ENCODE data around the gene CYTIP. TPM values are rescaled to one million over a fixed set of nuclear protein-coding genes. Genes with fewer than 3 reads are reported as not detected.

CYTIP gene
- total RNA-seq, 4 donors from 2014 or later = 5.3 to 10.8 (median 7.1) TPM

GRCh38 chr2:157460384-157460837 lies 16.5 kb upstream of the CYTIP start:
- WGBS, 2 donors = 45 to 54% methylated on average over 3 of the region's 3 CpGs

GRCh38 chr2:157459486-157459885 lies 15.6 kb upstream of the CYTIP start:
- WGBS, 2 donors = 57 to 58% methylated on average over 6 of the region's 6 CpGs
- no peak for DNase-seq (ENCODE audit: low spot score in 2 of 2)
- intact Hi-C loops (cut with DNase I; ENCODE audit: low total_unique reads) = no loop called here
- TF ChIP-seq POLR2A (IDR thresholded peaks at IDR 0.05) = no peak
- no peak for TF ChIP-seq CTCF (IDR thresholded peaks at IDR 0.05)
- H3K4me3 ChIP-seq (ENCODE audit: low read depth, poor library complexity, severe bottlenecking) = no peak overlapping the region

More at GRCh38 chr2:157460384-157460837, 16.5 kb upstream of the CYTIP start:
- H3K4me3 ChIP-seq (ENCODE audit: low read depth, poor library complexity, severe bottlenecking) = no peak overlapping the region
- TF ChIP-seq CTCF (IDR thresholded peaks at IDR 0.05) (no peak), POLR2A (IDR thresholded peaks at IDR 0.05) (no peak)
- intact Hi-C loops (cut with DNase I; ENCODE audit: low total_unique reads) = no loop called here
- no peak for DNase-seq (ENCODE audit: low spot score in 2 of 2)

GRCh38 chr2:157447741-157448140 lies 3.9 kb upstream of the CYTIP start:
- intact Hi-C loops (cut with DNase I; ENCODE audit: low total_unique reads) = no loop called here
- no peak overlapping the region for H3K4me3 ChIP-seq (ENCODE audit: low read depth, poor library complexity, severe bottlenecking)
- DNase-seq (ENCODE audit: low spot score in 2 of 2) = no peak
- TF ChIP-seq CTCF (IDR thresholded peaks at IDR 0.05) = no peak
- TF ChIP-seq POLR2A (IDR thresholded peaks at IDR 0.05) = no peak
- WGBS, 2 donors = 70 to 76% methylated on average over 1 of the region's 1 CpG

- no peak overlapping the region for H3K4me3 ChIP-seq (ENCODE audit: low read depth, poor library complexity, severe bottlenecking)
- no peak for DNase-seq (ENCODE audit: low spot score in 2 of 2)
- WGBS, 2 donors = 58 to 63% methylated on average over 1 of the region's 1 CpG
- TF ChIP-seq POLR2A (IDR thresholded peaks at IDR 0.05) = no peak
- TF ChIP-seq CTCF (IDR thresholded peaks at IDR 0.05) = no peak
- intact Hi-C loops (cut with DNase I; ENCODE audit: low total_unique reads) = no loop called here
These were observed 3.1 kb upstream of the CYTIP start for GRCh38 chr2:157447031-157447430.

GRCh38 chr2:157444641-157445040 lies 752 bp upstream of the CYTIP start:
- H3K4me3 ChIP-seq (ENCODE audit: low read depth, poor library complexity, severe bottlenecking) = no peak overlapping the region
- DNase-seq (ENCODE audit: low spot score in 2 of 2) = no peak
- 78 to 84% methylated on average over 3 of the region's 3 CpGs for WGBS, 2 donors
- no peak for TF ChIP-seq CTCF (IDR thresholded peaks at IDR 0.05)
- TF ChIP-seq POLR2A (IDR thresholded peaks at IDR 0.05) = no peak
- intact Hi-C loops (cut with DNase I; ENCODE audit: low total_unique reads) = no loop called here

GRCh38 chr2:157443090-157443489 lies 799 bp downstream of the CYTIP start:
- H3K4me3 ChIP-seq (ENCODE audit: low read depth, poor library complexity, severe bottlenecking) = no peak overlapping the region
- intact Hi-C loops (cut with DNase I; ENCODE audit: low total_unique reads) = no loop called here
- no peak for DNase-seq (ENCODE audit: low spot score in 2 of 2)
- TF ChIP-seq POLR2A (IDR thresholded peaks at IDR 0.05) = no peak
- no peak for TF ChIP-seq CTCF (IDR thresholded peaks at IDR 0.05)

All from lower leg skin (tissue), 4 donors.